Large intestine (tissue), 12 donors: ENCODE results near the gene MTM1. TPM values are rescaled to one million over a fixed set of nuclear protein-coding genes. Genes with fewer than 3 reads are reported as not detected.

Experiments
- DNase-seq, 2 donors: peaks; one replicate each; pipeline versions ENCODE4 v3.0.0 to v3.0.0-alpha.2; 2013
- H3K27ac ChIP-seq: one replicate; pipeline ENCODE4 v1.5.1; 2013; ENCODE audit warnings: low read length
- H3K27me3 ChIP-seq: 2 replicates; pipeline ENCODE4 v1.6.1; 2013; ENCODE audit warnings: low read length; ENCODE audit not compliant: control insufficient read depth, insufficient read depth
- H3K36me3 ChIP-seq: 2 replicates; pipeline ENCODE4 v1.6.1; 2013; ENCODE audit warnings: low read length; ENCODE audit not compliant: control insufficient read depth, insufficient read depth
- H3K4me1 ChIP-seq: one replicate; pipeline ENCODE4 v1.6.1; 2013; ENCODE audit warnings: low read length; ENCODE audit not compliant: control insufficient read depth, insufficient read depth
- H3K4me3 ChIP-seq: one replicate; pipeline ENCODE4 v1.5.1; 2013; ENCODE audit warnings: low read length
- H3K9me3 ChIP-seq: one replicate; pipeline ENCODE4 v1.6.1; 2013; ENCODE audit warnings: mild to moderate bottlenecking, low read depth, low read length, moderate library complexity; ENCODE audit not compliant: control insufficient read depth
- WGBS: methylation state at CpG from one replicate; pipeline ENCODE4 v1.1.5; 2013; ENCODE audit warnings: low lambda C conversion rate; ENCODE audit not compliant: insufficient coverage; 5-methylcytosine and 5-hydroxymethylcytosine counted together
- long read RNA-seq, 11 donors: transcript quantifications; one replicate each; lab custom pipeline, GENCODE V29; 2026
- polyA plus RNA-seq: library from polyadenylated mRNA; unstranded; fragments of 120-200 nt; gene quantifications from one replicate; pipeline ENCODE4 v1.2.1, GENCODE V29; 2013

MTM1 gene
- polyA plus RNA-seq: 16.1 TPM
- long read RNA-seq, donor 1, partial matches to known transcripts: 0 of 2 reads
- long read RNA-seq, donor 1, other reads (novel, unspliced or antisense): 0 of 2 reads
- long read RNA-seq, donor 2, partial matches to known transcripts: 0 of 4 reads
- long read RNA-seq, donor 2, other reads (novel, unspliced or antisense): 0 of 4 reads
- long read RNA-seq, donor 3, partial matches to known transcripts: 0 of 2 reads
- long read RNA-seq, donor 3, other reads (novel, unspliced or antisense): 0 of 2 reads
- long read RNA-seq, donor 4: 0 reads
- long read RNA-seq, donor 5, partial matches to known transcripts: 0 of 3 reads
- long read RNA-seq, donor 5, other reads (novel, unspliced or antisense): 0 of 3 reads
- long read RNA-seq, donor 6: 0 reads
- long read RNA-seq, donor 7: 0 reads
- long read RNA-seq, donor 8, partial matches to known transcripts: 6 of 9 reads
- long read RNA-seq, donor 8, other reads (novel, unspliced or antisense): 0 of 9 reads
- long read RNA-seq, donor 9, partial matches to known transcripts: 0 of 2 reads
- long read RNA-seq, donor 9, other reads (novel, unspliced or antisense): 0 of 2 reads
- long read RNA-seq, donor 10, partial matches to known transcripts: 9 of 11 reads
- long read RNA-seq, donor 10, other reads (novel, unspliced or antisense): 0 of 11 reads
- long read RNA-seq, donor 11, partial matches to known transcripts: 0 of 1 reads
- long read RNA-seq, donor 11, other reads (novel, unspliced or antisense): 0 of 1 reads

- no CpG with 5 or more reads among the region's 89 CpGs for WGBS
- peaks cover 16% of the 10 kb centered on the region for H3K4me1 ChIP-seq
These were observed at the start of gene MTM1 for GRCh38 chrX:150568320-150569154. MTM1 (plus strand) TSS chrX:150568621; CDS start chrX:150592615, 23,994 bp downstream.

GRCh38 chrX:150522494-150522893 is 45.9 kb upstream of the MTM1 start:
- no peaks in the 10 kb centered on the region for H3K36me3 ChIP-seq
- H3K4me3 ChIP-seq: no peak overlapping the region
- no peaks in the 10 kb centered on the region for H3K4me1 ChIP-seq
- no peaks in the 10 kb centered on the region for H3K27me3 ChIP-seq
- DNase-seq: no peak
- WGBS: no CpG with 5 or more reads among the region's 2 CpGs
- no peak overlapping the region for H3K27ac ChIP-seq
- H3K9me3 ChIP-seq: no peaks in the 10 kb centered on the region

More at GRCh38 chrX:150568320-150569154, at the start of gene MTM1:
- no peaks in the 10 kb centered on the region for H3K27me3 ChIP-seq
- no peaks in the 10 kb centered on the region for H3K36me3 ChIP-seq
- no peaks in the 10 kb centered on the region for H3K9me3 ChIP-seq
- peak within 1 kb of the TSS; percentile 94 for H3K27ac ChIP-seq
- H3K4me3 ChIP-seq: peak within 1 kb of the TSS; percentile 58
- peak; percentile 96 for DNase-seq

GRCh38 chrX:150525061-150525919 is 43.1 kb upstream of the MTM1 start:
- DNase-seq: no peak
- H3K4me1 ChIP-seq: no peaks in the 10 kb centered on the region
- H3K9me3 ChIP-seq: no peaks in the 10 kb centered on the region
- no peak overlapping the region for H3K27ac ChIP-seq
- H3K36me3 ChIP-seq: no peaks in the 10 kb centered on the region
- H3K4me3 ChIP-seq: no peak overlapping the region
- no CpG with 5 or more reads among the region's 10 CpGs for WGBS
- no peaks in the 10 kb centered on the region for H3K27me3 ChIP-seq

- Histone ChIP-seq H3K4me1 (no peaks in the 10 kb centered on the region), H3K36me3 (no peaks in the 10 kb centered on the region), H3K9me3 (no peaks in the 10 kb centered on the region), H3K27ac (no peak overlapping the region), H3K27me3 (no peaks in the 10 kb centered on the region), H3K4me3 (no peak overlapping the region)
- no peak for DNase-seq
- WGBS: 100% methylated on average over 1 of the region's 7 CpGs
These were observed 41.7 kb upstream of the MTM1 start for GRCh38 chrX:150526692-150527091.

- no peak for DNase-seq
- WGBS: no CpG with 5 or more reads among the region's 3 CpGs
- Histone ChIP-seq H3K27me3 (no peaks in the 10 kb centered on the region), H3K27ac (no peak overlapping the region), H3K4me3 (no peak overlapping the region), H3K4me1 (no peaks in the 10 kb centered on the region), H3K9me3 (no peaks in the 10 kb centered on the region), H3K36me3 (no peaks in the 10 kb centered on the region)
These were observed 41.3 kb upstream of the MTM1 start for GRCh38 chrX:150527108-150527507.

- H3K27ac ChIP-seq: no peak overlapping the region
- H3K4me1 ChIP-seq: no peaks in the 10 kb centered on the region
- no peaks in the 10 kb centered on the region for H3K9me3 ChIP-seq
- H3K27me3 ChIP-seq: no peaks in the 10 kb centered on the region
- no CpG with 5 or more reads among the region's 3 CpGs for WGBS
- H3K4me3 ChIP-seq: no peak overlapping the region
- H3K36me3 ChIP-seq: no peaks in the 10 kb centered on the region
- no peak for DNase-seq
These were observed 38.8 kb upstream of the MTM1 start for GRCh38 chrX:150529587-150529986.

GRCh38 chrX:150530821-150531220 is 37.6 kb upstream of the MTM1 start:
- Histone ChIP-seq H3K27me3 (no peaks in the 10 kb centered on the region), H3K9me3 (no peaks in the 10 kb centered on the region)
- no CpG with 5 or more reads among the region's 7 CpGs for WGBS

GRCh38 chrX:150531467-150531866 is 37.0 kb upstream of the MTM1 start:
- no peak for DNase-seq
- Histone ChIP-seq H3K27me3 (no peaks in the 10 kb centered on the region), H3K4me1 (no peaks in the 10 kb centered on the region), H3K36me3 (no peaks in the 10 kb centered on the region), H3K27ac (no peak overlapping the region), H3K4me3 (no peak overlapping the region), H3K9me3 (no peaks in the 10 kb centered on the region)
- WGBS: no CpG with 5 or more reads among the region's 4 CpGs

More at GRCh38 chrX:150530821-150531220, 37.6 kb upstream of the MTM1 start:
- Histone ChIP-seq H3K27ac (no peak overlapping the region), H3K4me3 (no peak overlapping the region), H3K36me3 (no peaks in the 10 kb centered on the region), H3K4me1 (no peaks in the 10 kb centered on the region)
- no peak for DNase-seq

- whole genome bisulfite sequencing: 60% methylated on average over 1 of the region's 3 CpGs
- DNase-seq: no peak
- H3K4me1 ChIP-seq: no peaks in the 10 kb centered on the region
These were observed 34.6 kb upstream of the MTM1 start for GRCh38 chrX:150533863-150534262.

More at GRCh38 chrX:150533863-150534262, 34.6 kb upstream of the MTM1 start:
- Histone ChIP-seq H3K4me3 (no peak overlapping the region), H3K36me3 (no peaks in the 10 kb centered on the region), H3K27ac (no peak overlapping the region), H3K27me3 (no peaks in the 10 kb centered on the region), H3K9me3 (no peaks in the 10 kb centered on the region)
